Muscle layer of duodenum (tissue), 2 donors: Measurements from ENCODE around the gene TMEM30B.

ENCODE experiments used
- H3K27ac ChIP-seq: one replicate; pipeline ENCODE4 v1.7.0; 2013; ENCODE audit warnings: mild to moderate bottlenecking, low read length
- H3K27me3 ChIP-seq: one replicate; pipeline ENCODE4 v1.7.0; 2013; ENCODE audit warnings: low read depth, mild to moderate bottlenecking, control low read depth, low read length
- H3K36me3 ChIP-seq, 2 donors: one replicate each; pipeline ENCODE4 v1.7.0; 2013; ENCODE audit warnings: low read length in 2 of 2, control low read depth in 1 of 2, mild to moderate bottlenecking in 1 of 2; ENCODE audit not compliant: insufficient read depth in 2 of 2, control insufficient read depth in 1 of 2
- H3K4me1 ChIP-seq, 2 donors: one replicate each; pipeline ENCODE4 v1.7.0; 2013; ENCODE audit warnings: low read length in 2 of 2, mild to moderate bottlenecking in 2 of 2, control low read depth in 1 of 2, moderate library complexity in 1 of 2; ENCODE audit not compliant: insufficient read depth in 2 of 2, control insufficient read depth in 1 of 2
- H3K4me3 ChIP-seq, 2 donors: one replicate each; pipeline ENCODE4 v1.7.0; 2013; ENCODE audit warnings: low read length in 2 of 2, low read depth in 1 of 2, mild to moderate bottlenecking in 1 of 2
- H3K9me3 ChIP-seq, 2 donors: one replicate each; pipeline ENCODE4 v1.7.0; 2013; ENCODE audit warnings: low read length in 2 of 2, control low read depth in 1 of 2, mild to moderate bottlenecking in 1 of 2; ENCODE audit not compliant: control insufficient read depth in 1 of 2
- donor health status: healthy.

Gene TMEM30B

DNA sequence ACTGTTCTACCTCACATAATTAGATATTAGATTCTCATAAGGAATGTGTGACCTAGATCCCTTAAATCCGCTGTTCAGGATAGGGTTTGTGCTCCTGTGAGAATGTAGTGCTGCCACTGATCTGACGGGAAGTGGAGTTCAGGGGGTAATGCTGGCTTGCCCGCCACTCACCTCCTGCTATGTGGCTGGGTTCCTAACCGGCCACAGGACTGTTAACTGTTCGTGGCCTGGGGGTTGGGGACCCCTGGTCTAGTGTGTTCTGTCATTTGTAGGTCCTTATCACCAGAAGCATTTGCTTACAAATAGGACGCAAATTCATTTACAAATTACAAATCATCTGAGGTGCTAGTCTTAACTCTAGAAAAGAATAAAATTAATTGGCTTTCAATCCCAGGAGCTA is 16.4 kb upstream of the TMEM30B start:
- Histone ChIP-seq H3K27ac (no peak overlapping the region), H3K4me3 (no peak overlapping the region), H3K9me3 (no peaks in the 10 kb centered on the region), H3K27me3 (no peaks in the 10 kb centered on the region), H3K36me3 (no peaks in the 10 kb centered on the region), H3K4me1 (no peaks in the 10 kb centered on the region)

DNA sequence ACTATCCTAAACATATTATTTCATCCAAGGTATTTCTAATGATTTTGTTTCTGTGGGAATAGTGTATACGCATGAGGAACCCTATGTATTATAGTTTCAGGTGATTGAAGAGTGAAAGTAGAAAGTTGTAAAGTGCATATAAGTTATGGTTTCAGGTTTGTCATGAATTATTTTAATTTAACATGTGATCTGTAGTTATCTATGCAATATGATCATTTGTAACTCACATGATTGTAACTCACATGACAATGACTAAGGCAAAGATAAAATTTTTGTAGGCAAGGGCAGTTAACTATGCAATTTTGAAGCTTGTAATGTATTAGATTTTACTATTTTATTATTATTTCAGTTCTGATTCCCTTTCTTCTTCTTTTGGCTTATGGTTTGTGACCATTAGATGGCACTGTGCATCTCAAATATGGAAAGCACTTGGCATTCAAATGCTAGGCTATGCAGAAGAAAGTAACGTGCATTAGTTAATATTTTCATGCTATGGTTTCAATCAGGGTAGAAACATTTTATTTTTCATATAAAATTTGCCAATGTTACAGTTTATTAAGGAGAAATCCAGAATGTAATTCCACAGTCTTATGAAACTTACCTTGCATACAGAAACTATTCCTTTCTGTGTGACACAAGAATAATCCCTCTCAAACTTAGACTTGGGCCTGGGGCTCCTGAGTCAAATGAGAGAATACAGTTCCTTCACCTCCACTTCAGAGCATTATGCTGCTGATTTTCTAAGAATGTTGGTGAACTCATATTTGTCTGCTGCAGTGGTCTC is 15.8 kb upstream of the TMEM30B start:
- no peaks in the 10 kb centered on the region for H3K27me3 ChIP-seq
- no peak overlapping the region for H3K4me3 ChIP-seq
- no peaks in the 10 kb centered on the region for H3K9me3 ChIP-seq
- no peaks in the 10 kb centered on the region for H3K4me1 ChIP-seq
- H3K27ac ChIP-seq, result no peak overlapping the region
- no peaks in the 10 kb centered on the region for H3K36me3 ChIP-seq

DNA sequence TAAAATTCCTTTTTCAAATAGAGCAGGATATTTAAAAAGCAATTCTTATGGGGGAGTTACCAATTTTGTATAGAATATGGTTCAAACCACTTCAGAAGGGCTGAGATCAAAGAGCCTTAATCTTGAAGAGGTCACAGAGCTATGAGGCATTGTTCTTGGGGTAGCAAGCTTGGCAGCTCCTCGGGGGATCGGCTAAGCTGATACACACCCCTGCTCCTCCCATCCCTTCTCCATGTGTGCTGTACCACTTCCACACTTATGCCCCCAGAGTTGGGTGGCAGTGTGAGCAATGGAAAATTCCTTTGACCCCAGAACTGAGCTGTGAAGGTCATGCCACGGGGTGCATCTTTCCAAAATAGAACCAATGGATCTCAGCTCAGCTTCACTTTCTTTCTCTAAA is 15.0 kb upstream of the TMEM30B start:
- Histone ChIP-seq H3K4me3 (no peak overlapping the region), H3K9me3 (no peaks in the 10 kb centered on the region), H3K27ac (no peak overlapping the region), H3K36me3 (no peaks in the 10 kb centered on the region), H3K27me3 (no peaks in the 10 kb centered on the region), H3K4me1 (no peaks in the 10 kb centered on the region)

DNA sequence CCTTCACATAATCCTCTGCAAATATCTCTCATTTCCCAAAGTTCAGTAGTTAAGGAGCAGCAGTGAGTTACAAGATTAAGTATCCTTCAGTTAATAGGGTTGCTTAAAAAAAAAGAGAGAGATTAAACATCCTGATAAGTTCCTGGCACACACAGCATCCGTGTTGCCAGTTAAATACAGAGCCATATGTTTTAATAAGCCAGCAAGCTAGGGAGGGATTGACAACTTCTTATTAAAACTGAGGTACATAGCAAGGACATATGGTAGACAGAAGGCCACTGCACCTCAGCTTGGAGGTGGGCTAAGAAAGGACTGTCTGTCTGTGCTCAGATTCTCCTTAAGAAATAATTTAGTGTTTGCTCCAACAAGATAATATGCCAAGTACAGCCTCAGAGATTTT is 9.6 kb upstream of the TMEM30B start:
- Histone ChIP-seq H3K9me3 (no peaks in the 10 kb centered on the region), H3K27me3 (no peaks in the 10 kb centered on the region), H3K27ac (no peak overlapping the region), H3K36me3 (no peaks in the 10 kb centered on the region), H3K4me1 (no peaks in the 10 kb centered on the region), H3K4me3 (no peak overlapping the region)

DNA sequence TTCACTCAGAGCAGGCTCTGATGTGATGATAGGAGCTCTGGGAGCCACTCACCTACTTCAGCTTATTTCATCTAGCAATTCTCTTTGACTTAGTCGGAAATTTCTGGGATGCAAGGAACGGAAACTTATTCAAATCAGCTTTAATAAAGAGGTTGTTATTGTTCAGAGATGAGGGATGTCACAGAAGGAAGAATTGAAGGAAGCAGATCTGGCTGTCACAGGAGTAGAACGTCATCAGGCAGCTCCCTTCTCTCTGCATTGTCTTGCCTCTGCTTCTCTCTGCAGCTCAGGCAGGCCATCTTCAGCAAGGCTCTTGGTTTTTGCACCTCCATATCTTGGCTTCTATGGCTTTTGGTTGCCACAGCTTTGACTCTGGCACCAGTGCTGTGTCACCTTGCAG is 7.6 kb upstream of the TMEM30B start:
- Histone ChIP-seq H3K9me3 (no peaks in the 10 kb centered on the region), H3K4me1 (no peaks in the 10 kb centered on the region), H3K36me3 (no peaks in the 10 kb centered on the region), H3K27ac (no peak overlapping the region), H3K27me3 (no peaks in the 10 kb centered on the region), H3K4me3 (no peak overlapping the region)

DNA sequence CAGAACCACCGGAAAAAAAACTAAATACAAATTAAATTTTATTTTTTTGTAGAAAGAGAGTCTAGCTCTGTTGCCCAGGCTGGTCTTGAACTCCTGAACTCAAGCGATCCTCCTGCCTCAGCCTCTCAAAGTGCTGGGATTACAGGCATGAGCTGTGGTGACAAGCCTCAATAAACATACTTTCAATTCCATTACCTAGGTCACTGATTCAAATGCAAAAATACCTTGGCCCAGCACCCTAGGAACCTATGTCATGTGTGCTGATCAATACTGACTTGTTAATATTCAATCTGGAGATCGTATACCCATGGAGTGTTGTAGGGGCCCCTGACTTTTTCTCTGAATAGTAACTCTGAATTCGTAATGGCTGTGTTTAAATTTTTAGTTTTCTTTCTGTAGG is 7.1 kb upstream of the TMEM30B start:
- Histone ChIP-seq H3K9me3 (no peaks in the 10 kb centered on the region), H3K27me3 (no peaks in the 10 kb centered on the region), H3K27ac (no peak overlapping the region), H3K36me3 (no peaks in the 10 kb centered on the region), H3K4me1 (no peaks in the 10 kb centered on the region), H3K4me3 (no peak overlapping the region)

DNA sequence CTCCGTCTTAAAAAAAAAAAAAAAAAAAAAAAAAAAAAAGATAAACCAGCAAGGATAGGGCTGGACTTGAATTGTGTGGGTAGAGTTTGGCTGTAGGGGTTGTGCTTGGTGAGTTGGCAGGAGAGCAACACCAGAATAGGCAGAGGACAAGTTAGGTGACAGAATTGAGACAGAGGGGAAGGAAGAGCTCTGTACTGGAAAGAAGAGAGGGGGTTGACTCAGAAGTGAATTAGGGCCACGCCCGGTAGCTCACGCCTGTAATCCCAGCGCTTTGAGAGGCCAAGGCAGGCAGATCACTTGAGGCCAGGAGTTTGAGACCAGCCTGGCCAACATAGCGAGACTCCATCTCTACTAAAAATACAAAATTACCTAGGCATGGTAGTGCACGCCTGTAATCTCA is 6.1 kb upstream of the TMEM30B start:
- H3K4me3 ChIP-seq, result no peak overlapping the region
- no peaks in the 10 kb centered on the region for H3K9me3 ChIP-seq
- H3K4me1 ChIP-seq, result no peaks in the 10 kb centered on the region
- H3K27me3 ChIP-seq, result no peaks in the 10 kb centered on the region
- no peaks in the 10 kb centered on the region for H3K36me3 ChIP-seq
- H3K27ac ChIP-seq, result no peak overlapping the region

DNA sequence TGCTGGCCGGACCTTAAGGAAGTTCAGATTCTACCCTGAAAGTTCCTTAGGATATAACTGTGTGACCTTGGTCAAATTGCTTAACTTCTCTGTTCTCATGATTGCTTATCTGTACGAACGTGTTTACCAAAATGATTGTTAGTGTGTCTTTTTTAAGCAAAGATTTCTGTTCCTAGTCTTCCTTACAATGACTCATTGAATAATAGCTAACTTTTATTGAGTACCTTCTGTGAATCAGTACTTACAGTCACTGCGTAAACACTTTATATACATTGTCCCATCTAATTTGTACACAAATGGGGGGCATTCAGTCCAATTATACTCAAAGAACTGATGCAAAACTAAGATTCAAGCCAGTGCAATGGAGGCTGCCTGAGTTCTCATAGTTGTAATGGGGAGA is 4.2 kb upstream of the TMEM30B start:
- Histone ChIP-seq H3K9me3 (no peaks in the 10 kb centered on the region), H3K27me3 (no peaks in the 10 kb centered on the region), H3K36me3 (no peaks in the 10 kb centered on the region), H3K4me1 (peaks cover 0 to 9% of the 10 kb centered on the region in 2 donors), H3K27ac (no peak overlapping the region), H3K4me3 (no peak overlapping the region)

DNA sequence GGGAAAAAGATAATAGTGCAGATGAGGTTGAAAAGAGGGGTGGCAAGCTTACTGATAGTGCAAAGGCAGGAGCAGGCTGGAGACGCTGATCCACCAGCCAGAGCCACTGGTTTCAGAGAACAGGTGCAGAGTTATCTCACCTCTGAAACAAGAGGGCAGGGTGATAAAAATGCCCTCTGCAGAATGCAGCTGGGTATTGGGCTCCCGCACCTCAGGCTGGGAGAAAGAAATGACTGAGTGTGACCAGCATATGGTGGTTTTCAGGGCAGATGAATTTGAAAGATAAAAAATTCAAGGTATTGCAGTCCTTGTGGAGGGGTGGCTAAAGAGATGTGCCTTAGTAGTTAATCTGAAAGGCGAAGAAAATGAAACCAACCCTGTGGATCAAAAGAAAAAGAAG is 2.9 kb upstream of the TMEM30B start:
- Histone ChIP-seq H3K36me3 (no peaks in the 10 kb centered on the region), H3K4me1 (peaks cover 0 to 13% of the 10 kb centered on the region in 2 donors), H3K9me3 (no peaks in the 10 kb centered on the region), H3K27ac (no peak overlapping the region), H3K4me3 (no peak overlapping the region), H3K27me3 (no peaks in the 10 kb centered on the region)

DNA sequence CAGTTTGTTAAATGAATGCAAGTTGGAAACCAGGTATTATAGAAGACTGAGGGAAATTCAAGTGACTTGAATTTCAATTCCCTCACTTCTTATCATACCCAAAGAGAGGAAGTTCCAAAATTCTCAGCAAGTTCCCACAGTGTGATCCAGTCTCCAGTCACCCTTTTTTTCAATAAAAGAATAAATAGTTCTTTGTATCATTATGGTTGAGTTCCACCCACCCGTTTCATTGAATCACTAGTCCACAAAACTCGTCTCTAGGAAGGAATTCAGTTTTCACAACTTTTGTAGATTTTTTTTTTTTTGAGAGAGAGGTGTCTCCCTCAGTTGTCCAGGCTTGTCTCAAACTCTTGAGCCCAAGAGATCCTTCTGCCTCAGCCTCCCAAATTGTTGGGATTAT is 1.6 kb upstream of the TMEM30B start:
- no peaks in the 10 kb centered on the region for H3K36me3 ChIP-seq
- H3K27me3 ChIP-seq, result no peaks in the 10 kb centered on the region
- H3K4me1 ChIP-seq, result peaks cover 0 to 13% of the 10 kb centered on the region in 2 donors
- no peak overlapping the region for H3K27ac ChIP-seq
- no peaks in the 10 kb centered on the region for H3K9me3 ChIP-seq
- no peak overlapping the region for H3K4me3 ChIP-seq

DNA sequence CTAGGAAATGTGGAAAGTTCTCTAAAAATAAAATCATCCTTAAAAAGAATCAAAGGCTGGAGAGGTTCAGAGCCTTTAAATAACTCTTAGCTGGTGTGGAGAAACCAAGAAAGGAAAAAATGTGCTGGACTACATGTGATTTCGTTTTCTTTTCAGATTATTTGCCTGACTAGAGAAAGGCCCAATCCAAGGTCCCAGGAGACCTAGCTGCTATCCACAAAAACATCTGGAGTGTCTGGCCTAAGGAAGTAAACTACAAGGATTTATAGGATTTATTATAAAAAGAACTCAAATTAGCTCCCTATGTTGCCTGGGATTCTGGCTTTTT is 774 bp upstream of the TMEM30B start:
- no peak overlapping the region for H3K4me3 ChIP-seq
- H3K27me3 ChIP-seq, result no peaks in the 10 kb centered on the region
- peaks cover 0 to 13% of the 10 kb centered on the region in 2 donors for H3K4me1 ChIP-seq
- no peaks in the 10 kb centered on the region for H3K9me3 ChIP-seq
- H3K36me3 ChIP-seq, result no peaks in the 10 kb centered on the region
- H3K27ac ChIP-seq, result peak overlapping the region; percentile 67

DNA sequence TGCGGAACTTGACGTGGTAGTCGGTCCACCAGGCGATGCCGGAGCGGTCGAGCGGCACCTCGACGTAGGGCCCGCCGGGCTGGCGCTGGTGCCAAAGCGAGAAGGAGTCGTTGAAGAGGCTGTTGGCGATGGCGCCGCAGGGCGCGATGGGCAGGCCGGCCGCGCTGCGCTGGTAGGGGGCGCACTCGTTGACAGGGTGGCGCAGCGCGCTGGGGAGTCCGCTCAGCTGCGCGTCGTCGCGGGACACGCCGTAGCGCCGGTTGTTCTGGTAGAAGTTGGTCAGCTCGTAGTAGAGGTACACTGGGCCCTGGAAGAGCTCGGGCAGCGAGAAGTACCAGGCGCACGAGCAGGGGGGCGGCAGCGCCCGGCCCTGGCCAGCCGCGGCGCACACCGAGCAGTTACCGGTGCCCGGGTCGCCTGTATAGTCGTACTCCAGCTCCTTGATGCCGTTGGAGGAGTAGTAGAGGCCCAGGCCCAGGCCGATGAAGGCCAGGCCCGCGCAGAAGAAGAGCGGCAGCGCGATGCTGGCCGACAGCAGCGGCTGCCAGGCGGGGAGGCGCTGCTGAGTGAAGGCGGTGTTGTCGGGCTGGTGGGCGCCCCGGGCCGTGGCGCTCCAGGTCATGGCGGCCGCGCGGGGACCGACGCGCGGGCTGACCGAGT is 482 bp downstream of the TMEM30B start:
- no peaks in the 10 kb centered on the region for H3K36me3 ChIP-seq
- H3K4me1 ChIP-seq, result peaks cover 0 to 13% of the 10 kb centered on the region in 2 donors
- no peaks in the 10 kb centered on the region for H3K27me3 ChIP-seq

More for the DNA sequence above, 482 bp downstream of the TMEM30B start:
- Histone ChIP-seq H3K4me3 (peak overlapping the region; percentile 43 to 70), H3K27ac (peak overlapping the region; percentile 73), H3K9me3 (no peaks in the 10 kb centered on the region)
